UCSD-AML1 (cell line): ENCODE measurements around the gene RBP5.
"Not testable (repeated sequence)": the region's sequence is repeated elsewhere in the genome, so short reads cannot be mapped to it uniquely, and the experiment has no call there.

Experiments
- DNase-seq: peaks from one replicate; lab custom pipeline; 2025; ENCODE audit not compliant: unreplicated experiment; lab: John Stamatoyannopoulos, UW

Gene RBP5

DNA sequence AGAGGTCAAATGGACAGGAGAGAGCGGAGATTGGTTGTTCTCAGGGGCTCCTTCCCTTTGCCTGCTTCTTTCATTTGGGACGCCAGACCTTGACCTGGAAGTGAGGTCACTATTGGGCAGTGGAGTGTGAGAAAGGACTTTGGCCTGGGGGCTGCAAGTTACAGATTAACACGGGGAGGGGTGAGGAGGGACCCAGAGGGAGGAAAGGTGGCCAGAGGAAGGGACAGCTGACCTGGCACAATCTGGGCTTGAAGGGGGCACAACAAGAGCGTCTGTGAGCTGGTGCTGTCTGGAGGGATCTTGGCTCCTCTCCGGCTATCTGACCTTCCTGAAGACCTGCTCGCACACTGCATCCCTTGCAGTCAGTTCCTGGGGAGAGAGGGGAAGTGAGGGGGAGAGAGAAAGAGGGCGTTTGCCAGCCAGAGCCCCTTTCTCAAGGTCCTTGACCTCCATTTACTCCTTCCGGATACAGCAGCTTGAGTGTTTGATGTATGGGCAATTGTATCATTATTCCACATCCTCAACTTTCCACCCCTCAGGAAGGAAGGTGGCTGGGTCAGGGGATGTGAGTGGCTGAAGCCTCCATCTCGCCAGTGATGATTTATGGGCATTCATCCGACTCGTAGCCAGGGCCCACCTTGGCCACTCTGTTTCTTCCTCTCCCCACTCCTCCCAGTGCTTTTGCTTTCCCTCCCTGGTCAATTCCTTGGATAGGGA lies 4.7 kb downstream of the RBP5 start:
- peak; percentile 48 for DNase-seq

DNA sequence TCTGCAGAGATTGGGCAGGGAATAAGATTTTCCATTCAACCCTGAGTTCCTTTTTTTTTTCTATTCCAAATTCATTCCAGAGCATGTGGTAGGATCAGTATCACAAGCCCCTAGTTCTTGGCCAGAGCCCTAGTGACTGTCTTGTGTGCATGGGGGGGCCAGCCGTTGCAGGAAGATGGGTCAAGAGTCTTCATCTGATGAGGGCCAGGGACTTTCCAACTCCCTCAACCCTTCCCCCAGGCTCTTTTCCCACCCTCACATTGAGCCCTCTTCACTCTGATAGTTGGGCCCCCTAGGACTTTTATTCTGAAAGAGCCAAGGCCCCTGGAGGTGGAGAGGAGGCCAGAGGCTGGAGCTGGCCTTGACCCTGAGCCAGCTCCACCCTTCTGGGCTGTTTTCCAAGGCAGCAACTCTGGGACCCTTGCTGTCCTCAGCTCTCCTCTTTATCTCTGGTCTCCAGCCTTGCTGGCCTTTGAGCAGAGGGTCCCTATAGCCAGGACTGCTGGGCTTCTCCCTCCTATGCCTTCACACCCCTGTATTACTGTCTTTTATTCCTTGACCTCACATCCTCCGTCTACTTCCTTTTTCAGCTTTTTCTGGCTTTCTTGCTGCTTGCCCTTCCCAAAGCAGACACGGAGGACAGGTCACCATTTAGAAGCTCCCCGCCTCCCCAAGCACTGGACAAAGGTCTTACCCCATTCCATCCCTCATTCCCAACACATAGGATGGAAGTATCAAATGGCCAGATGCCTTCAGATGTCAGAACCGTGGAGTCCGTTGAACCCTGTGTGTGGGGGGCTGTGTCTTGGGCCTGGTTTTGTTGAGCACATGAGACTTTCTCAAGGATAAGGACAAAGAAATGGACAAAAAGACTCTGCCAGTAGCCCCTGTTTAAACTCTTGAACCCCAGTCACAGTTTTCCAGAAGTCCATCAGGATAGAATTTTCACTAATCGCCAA lies 5.6 kb downstream of the RBP5 start:
- no peak for DNase-seq

DNA sequence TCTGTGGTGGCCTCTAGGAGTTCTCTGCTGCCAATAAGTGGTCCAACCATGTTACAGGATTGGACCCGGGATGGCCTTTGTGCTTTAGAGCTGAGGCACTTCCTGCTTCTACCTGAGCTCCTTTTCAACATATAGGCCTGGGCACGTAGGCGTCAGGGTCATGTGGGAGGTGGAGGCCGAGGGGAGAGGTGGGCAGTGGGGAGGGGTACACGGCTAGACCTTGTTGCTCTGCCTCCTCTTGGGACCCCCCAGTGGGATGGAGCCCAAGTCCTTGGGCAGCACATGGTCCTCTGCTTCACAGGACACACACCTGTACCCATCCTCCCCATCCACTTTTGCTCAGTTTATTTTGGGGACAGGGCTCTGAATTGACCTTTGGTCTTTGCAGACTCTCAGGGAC lies 7.4 kb downstream of the RBP5 start:
- no peak for DNase-seq

DNA sequence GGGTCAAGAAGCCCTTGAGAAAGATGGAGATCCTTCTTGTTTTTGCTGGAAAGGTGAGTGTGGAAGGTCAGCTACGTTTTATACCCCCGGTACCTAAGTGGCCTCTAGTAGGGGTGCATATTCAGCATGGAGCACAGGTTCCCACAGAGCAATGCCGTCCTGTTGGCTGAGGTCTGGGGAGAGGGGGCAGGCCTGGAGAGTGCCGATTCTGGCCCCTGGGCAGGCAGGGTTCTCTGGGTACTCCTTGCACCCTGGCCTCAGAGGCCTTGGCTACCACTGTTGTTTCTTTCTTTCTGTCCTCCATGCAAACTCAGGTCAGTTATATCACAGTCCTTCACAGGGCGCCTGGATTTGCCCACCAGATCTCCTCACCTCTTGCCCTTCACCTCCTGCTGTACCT lies 8.5 kb downstream of the RBP5 start:
- no peak for DNase-seq

DNA sequence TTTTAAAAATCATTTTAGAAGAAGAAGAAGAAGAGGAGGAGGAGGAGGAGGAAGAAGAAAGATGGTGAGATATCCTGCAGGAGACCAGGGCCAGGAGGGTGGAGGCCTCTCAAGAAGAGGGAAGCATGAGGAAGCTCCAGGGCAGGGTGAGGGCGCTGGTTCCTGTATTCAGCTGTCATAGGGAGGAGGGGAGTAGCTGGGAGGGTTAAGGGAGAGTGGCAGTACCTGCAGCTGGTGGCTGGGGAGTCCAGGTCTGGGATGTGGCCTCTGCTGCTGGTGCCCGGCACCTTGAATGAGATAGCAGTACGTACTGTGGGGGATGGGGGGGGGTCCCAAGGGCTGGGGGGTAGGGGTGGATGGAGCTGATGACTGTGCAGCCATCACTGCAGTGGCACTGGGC lies 9.8 kb downstream of the RBP5 start:
- no peak for DNase-seq

DNA sequence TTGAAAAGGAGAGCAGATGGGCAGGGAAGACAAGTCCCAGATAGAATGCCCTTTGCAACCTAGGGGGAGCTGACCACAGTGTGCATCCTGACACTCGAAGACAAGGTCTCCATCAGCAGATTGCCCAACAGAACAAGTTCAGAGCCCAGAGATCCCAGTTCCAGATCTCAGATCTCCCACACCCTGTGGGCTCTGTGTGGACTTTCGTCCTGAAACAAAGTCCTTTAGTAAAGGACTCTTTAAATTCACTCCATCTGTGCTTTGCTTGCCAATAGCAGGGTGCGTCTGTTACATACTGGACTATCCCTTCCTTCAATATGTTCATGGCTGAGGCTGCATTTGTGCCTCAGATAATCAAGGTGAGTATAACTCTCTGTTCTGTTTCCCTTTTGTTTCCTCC lies 11.0 kb downstream of the RBP5 start:
- no peak for DNase-seq

DNA sequence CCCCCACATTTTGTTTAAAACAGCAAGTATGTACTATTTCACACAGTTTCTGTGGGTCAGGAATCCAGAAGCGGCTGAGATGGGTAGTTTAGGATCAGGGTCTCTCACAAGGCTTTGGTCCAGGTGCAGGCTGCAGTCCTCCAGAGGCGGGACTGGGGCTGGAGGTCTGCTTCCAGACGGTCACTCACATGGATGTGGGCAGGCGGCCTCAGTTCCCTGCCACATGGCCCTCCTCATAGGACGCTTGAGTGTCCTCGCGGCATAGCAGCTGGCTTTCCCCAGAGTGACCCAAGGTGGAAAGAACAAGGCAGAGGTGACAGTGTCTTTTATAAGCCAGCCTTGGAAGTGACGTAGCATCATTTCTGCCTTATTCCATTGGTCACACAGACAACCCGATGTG lies 11.8 kb downstream of the RBP5 start:
- DNase-seq, result no peak

DNA sequence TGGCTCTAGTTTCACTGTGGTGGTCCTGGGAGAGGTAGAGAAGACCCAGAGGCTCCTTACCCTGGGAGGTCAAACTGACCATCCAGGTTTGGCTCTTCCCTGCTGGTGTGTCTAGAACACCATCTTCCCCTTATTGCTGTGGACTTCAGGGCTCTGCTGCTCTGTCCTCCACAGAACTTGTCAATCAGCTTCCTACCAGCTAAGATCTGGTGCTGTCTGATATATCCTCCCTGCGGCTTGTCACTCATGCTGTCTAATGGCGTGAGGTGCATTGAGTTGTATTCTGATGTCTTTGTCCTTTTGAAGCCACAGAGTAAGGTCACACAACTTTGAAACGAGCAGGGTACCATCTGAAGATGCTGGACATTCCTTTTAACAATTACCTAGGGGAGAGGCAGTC lies 12.5 kb downstream of the RBP5 start:
- no peak for DNase-seq

DNA sequence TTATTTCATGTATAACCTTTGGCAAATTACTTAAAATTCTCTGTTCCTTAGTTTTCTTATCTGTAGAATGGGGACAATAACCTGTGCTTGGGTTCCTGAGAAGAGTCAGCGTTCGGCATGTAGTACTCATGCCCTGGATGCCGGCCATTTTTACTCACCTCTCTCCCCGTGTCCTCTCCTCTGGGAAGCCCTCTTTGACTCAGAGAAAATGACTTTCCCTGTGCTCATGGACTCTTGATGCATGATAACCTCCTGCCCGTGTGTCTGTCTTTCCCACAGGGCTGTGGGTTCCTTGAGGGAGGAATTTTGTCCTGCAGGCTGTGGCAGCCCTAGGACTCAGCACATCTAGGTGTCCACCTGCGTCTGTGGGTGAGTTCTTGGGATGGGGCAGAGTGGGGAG lies 13.8 kb downstream of the RBP5 start:
- DNase-seq, result no peak

DNA sequence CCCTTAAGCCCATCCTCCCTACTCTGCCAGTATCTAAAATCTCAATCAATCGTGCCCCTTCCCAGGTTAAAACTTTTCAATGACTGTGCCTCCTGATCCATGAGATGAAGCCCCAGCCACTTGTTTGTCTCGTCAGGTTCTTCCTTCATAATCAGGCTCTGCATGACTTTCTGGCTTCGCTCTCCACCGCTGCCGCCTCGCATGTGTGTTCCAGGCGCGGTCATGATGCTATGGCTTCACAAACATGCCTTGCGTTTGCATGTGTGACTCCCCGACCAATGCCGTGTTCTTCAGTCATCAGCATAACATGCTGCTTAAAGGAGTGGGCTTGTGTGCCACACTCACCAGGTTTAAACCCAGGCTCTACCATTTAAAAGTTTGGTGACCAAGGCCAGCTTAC lies 14.7 kb downstream of the RBP5 start:
- no peak for DNase-seq

DNA sequence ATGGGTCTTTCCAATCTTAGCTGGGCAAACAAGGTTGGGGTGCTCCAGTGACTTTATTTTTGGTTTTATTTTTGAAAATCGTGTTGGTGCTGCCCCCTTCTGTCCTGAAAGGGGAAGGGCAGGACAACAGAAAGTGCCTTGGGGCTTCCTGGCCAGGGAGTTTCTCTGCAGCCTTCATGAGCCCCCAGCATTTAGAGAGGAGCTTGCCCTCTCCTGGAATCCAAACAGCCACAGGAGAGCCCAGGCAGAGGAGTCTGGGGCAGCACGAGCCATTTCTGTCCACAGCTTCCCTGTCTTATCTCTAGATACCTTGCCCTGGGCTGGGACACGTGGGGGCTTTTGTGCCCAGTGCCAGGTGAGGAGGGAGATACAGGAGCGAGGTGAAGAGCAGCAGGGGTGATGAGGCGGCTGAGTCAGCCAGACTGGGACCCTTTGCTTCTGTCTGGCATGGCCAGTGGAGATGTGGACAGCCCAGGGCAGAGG lies 15.3 kb downstream of the RBP5 start:
- no peak for DNase-seq

DNA sequence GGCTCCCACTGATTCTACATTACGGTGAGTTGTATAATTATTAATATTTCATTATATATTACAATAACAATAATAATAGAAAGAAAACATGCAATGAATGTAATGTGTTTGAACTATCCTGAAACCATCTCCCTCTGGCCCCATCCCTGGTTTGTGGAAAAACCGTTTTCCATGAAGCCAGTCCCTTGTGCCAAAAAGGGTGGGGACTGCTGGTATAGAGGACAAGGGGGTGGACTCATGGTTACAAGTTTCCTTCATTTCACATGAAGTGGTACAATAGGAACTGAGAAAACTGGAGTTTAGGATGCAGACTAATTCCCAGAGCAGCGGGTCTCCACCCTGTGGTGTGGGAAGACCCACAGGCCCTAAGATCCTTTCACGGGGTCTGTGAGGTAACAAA lies 16.6 kb downstream of the RBP5 start:
- DNase-seq, result no peak

DNA sequence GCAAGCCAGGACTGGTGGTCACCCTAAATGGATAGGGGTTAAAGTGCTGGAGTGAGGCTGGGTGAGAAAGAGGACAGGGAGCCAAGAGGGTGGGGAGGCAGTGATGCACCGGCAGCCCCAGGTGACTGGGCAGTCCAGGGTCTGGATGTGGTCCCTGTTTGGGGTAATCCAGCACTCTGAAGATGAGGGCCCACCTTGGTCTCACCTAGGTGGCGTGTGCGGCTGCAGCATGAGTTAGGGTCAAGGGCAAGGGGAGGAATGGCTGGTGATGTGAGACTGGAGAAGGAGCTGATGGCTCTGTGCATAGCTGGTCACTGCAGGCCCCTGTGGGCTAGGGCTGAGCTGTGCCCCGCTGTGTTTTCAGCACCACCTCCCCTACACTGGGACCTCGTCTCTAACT lies 18.0 kb downstream of the RBP5 start:
- no peak for DNase-seq

DNA sequence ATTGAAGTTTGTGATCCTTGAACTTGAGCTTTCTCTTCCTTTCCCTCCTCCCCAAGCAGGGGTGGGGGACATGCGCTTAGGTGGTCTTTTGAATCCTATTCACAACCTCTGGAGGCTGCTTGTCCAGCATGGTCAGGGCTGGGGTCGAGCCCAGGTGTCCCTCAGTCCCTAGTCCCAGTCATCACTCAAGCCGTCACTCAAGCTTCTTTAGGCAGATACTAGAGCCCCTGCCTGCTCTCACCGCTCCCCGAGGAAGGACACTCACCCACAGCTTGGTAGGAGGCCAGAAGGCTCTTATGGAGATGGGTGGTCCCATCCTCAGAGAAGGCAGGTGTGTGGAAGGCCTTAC lies 19.1 kb downstream of the RBP5 start:
- DNase-seq, result no peak

DNA sequence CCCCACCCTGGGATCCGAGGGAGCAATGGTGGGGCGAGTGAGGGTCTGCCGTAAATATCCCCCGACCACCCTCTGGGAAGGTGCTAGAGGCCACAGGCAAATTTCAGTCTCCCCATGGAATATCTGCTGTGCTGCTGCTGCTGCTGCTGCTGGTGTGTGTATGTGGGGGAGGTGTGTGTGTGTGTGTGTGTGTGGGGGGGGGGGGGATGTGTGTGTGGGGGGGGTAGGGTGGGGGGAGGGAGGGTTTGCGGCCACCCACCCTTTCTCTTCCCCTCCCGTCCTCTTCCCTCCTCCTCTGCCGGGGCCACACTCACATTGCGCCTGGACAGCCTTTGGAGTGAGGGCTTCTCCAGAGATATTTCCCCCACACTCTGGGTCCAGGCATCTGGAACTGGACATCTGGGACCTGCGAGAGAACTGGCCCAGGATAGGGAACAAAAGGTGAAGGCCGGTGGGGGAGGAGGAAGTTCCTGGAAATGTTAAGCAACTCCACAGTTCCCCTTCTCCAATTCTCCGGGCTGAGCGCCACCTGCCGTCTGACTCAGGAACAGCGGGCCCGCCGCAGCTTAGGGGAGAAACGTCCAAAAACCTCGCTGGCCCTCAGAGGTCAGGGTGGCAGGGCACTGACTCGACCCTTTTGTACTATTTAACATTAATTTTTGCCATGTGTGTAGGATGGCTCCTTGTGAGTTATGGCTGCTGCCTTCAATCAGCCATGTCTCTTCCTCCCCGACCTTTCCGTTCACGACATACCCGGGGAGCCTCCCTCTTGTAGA lies 19.7 kb downstream of the RBP5 start, which contains the start of gene C1RL:
C1RL (minus strand) TSS at position 419 of the 776 bp plus-strand sequence; CDS start at position 385, 34 bp downstream.
- DNase-seq, result peak; percentile 87

DNA sequence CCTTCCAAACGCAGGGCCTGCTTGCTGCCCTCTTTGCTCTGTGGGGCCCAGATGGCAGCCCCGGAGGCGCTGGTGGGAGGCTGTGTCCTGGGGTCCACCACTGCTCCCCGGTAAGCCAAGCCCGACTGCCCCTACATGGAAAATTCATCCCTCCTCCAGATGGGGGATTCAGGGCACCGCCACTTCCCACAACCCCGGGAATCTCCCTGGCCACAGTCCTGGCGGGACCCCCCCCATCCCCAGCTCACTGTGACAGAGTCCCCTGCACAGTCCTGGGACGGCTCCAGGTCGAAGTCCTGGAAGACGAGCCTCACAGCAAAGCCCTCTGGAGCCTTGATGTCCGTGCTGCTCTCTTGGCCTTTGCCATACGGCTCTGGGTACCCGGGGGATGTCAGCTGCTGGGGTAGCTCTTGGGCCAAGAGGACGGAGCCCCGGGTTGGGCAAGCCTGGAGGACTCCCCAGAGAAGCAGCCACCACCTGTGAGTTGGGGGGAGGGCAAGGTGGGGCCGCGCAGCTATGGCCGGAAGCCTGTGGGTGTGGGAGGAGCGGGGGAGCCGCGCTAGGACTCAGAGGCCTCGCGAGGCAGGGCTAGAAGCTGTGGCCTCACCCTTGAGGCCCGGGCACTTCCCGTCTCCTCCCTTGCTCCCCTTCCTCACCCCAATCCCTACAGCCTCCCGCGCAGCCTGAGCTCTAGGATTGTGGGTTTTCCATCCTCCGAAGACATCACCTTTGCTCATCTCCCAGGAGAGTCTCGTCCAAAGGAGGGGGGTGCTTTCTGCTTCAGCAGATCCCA lies 20.5 kb downstream of the RBP5 start:
- DNase-seq, result peak; percentile 90

DNA sequence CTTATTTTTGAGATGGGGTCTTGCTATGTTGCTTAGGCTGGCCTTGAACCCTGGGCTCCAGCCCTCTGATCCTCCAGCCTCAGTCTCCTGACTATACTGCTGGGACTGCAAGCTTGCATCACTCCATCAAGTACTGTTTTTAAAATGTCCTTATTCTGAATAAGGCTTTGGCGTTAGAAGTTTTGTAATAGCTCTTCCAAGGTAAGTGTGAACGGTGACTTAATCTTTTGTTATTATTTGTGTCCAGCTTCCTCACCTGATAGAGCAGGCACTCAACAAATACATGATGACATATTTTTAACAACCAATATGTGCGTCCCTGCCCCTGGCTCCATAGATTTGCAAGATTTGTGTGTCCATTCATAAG lies 21.1 kb downstream of the RBP5 start:
- DNase-seq, result no peak

DNA sequence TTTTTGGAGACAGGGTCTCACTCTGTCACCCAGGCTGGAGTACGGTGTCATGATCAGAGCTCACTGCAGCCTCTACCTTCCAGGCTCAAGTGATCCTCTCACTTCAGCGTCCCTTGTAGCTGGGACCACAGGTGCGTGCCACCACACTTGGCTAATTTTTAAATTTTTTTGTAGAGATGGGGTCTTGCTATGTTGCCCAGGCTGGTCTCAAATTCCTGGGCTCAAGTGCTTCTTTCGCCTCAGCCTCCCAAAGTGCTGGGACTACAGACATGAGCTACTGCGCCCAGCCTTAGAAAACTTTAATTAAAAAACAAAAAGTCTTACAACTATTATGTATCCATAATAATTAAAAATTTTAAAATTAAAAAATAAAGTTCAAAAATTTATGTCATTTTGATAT lies 21.5 kb downstream of the RBP5 start:
- not testable (repeated sequence) for DNase-seq

DNA sequence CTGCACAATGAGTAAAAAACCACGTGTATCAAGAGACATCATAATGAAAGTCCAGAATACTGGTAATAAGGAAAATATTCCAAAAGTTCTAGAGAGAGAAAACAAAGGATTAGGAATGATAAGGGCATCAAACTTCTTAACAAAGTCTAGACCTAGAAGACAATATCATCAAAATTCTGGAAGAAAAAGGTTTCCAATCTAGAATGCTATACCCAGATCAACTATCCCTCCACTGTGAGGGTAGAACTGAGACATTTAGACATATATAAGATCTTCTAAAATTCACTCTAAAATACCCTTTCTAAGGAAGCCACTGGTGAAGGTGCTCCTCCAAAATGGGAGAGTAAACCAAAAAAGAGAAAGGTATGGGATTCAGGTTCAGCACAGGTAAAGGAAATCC lies 22.6 kb downstream of the RBP5 start:
- no peak for DNase-seq

DNA sequence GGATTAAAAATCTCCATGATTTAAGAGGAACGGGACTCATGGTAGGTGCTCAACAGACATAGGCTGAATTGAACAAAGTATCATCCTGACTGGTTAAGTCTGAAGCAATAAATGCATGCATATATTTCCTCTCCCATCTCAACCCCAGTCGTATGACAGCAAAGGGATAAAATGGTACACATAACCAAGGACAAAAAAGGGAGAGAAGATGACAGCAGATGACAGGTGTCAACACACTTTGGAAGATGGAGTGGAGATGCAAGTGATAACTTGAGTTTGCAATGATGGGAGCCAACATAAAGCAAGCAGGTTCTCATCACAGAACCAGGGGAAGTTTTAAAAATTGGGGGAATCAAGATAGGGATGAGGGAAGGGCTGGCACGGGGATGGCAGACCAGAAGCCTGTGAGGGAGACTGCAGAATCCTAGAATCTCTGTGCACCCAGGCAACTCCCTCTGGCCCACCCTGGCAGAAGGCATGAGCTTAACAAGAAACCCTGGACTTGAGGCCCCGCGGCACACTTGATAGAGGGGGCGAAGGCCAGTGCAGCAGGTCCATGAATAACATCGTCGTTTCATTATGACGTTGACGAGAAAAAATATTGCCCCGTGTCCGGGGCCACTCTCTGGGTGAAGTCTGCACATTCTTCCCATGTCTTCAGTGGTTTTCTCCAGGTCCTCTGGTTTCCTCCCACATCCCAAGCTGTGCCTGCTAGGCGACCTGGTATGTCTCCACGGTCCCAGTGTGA lies 24.7 kb downstream of the RBP5 start:
- DNase-seq, result no peak
